ENCODE results near the gene KIAA0232.

Gene KIAA0232

DNA sequence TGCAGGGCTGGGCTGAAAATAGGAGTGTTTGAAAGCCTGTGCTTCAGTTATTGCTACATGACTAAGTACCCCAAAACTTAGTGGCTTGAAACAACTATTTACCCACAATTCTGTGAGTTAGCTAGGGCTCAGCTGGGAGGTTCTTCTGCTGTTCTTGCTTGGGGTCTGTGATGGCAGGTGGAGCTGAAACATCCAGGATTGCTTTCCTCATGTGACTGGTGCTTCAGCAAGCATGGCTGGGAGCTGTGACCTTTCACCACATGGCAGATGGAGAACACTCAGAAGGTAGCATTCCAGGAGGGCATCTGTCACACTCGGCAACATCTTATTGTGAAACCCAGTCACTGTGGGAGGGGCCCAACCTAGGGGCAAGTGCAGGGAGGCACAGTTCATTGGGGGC is 70.1 kb downstream of the KIAA0232 start:
- DNase-seq (ENCODE audit: low spot score) = no peak

DNA sequence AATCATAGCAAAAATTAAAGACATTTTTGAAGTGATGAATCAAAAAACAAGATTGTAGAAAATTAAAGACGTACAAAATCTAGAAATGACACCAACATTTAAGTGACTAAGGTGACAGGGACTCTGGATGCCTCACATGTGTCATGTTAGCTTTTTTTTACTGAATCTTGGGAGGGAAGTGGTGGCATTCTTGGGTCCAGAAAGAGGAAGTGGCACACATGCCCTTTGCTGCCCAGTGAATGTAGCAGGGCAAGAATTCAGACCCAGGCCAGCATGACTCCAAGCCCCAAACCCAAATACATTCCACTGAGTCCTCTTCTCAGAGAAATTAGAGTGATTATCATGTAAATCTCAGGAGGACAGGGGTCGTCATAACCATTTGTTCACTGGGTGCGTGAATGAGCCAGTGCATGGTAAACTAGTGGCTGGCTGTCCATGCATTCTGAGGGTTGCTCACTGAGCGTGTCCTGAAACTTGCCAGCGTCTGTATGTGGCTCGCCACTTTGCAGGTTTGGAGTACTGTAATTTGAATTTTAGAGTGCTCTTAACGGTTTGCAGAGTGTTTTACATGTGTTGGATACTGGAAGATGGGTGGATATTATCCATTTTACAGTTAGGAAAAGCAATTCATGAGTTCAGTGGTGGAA is 71.7 kb downstream of the KIAA0232 start:
- DNase-seq (ENCODE audit: low spot score) = no peak

DNA sequence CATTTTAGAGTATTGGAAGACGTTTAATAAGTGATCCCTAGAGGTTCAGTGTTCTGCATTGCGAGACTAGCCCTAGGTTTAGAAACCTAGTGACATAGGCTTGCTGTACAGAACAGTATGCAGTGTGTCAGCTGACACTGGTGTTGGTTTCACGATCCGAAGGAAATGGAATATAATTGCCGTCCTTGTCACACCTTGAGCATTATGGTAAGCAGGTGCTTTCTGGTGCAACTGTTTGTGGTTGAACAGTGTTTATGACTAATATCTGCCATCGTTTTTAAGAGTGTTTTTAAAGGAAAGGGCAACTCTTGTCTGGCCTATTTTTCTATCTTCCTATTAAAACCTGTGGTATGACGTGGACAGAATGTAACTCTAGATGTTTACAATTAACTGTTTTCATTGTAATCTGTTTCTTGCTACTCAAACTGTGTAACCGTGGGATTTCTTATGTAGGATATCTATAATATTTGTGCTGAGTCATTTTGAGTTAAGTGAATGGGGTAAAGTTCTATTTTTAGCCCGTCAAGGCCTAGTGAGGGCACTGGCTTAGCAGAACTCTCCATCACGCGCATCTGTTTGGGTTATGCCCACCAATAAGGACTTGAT is 73.3 kb downstream of the KIAA0232 start:
- DNase-seq (ENCODE audit: low spot score) = peak; percentile 61

DNA sequence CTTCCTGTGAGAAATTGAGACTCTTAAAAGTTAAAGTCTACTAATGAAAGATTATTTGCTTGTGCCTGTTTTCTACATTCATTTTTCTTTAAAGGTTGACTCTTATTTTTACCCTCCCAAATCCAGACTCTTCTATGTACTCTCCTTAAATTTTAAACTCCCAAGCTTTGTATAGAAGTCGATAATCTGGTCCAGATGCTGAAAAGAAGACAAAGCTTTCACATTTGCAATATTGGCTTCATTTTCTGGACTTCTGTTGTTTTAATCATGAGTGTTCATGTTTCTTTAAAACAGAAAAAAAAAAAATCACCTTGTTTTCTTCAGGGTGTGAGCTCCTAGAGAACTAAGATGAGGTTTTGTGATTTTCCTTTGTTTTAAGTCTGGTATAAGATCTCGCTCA is 73.9 kb downstream of the KIAA0232 start:
- no peak for DNase-seq (ENCODE audit: low spot score)

DNA sequence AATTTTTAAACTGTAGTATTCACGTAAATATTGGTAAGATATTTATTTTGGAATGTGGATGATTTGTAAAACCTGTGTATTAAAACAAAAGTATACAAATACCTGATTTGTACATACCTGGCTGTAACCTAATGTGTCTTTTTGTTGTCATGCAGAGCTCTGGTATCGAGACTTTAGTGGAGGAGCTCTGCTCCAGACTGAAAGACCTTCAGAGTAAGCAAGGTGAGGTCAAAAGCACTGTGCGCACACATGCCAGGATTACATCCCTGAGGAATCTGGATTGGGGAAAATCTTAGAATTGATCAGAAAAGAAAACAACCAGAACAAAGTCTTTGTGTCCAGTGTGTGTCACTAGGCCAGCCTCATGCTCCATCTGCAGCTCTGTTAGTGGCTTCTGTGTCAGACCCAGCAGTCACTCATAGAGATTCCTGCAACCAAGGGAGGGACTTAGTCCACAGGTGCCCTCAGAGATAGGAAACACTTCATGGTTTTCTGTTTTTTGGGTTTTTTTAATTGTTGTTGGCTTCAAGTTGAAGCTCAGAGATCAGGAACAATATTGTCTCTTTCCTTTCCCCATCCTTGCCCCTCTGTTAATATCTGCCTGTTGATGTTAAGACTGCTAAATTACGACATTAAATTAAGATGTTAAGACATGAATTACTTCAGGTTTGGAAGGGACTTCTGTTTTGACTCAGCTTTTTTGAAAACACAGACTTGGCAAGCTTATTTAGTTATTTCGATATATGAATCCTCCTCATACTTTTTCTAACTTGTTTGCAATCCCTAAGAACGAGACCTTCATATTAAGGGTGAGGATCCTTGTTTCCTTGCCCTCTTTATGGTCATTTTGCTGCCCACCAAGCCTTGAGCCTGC is 74.7 kb downstream of the KIAA0232 start:
- DNase-seq (ENCODE audit: low spot score) = no peak

DNA sequence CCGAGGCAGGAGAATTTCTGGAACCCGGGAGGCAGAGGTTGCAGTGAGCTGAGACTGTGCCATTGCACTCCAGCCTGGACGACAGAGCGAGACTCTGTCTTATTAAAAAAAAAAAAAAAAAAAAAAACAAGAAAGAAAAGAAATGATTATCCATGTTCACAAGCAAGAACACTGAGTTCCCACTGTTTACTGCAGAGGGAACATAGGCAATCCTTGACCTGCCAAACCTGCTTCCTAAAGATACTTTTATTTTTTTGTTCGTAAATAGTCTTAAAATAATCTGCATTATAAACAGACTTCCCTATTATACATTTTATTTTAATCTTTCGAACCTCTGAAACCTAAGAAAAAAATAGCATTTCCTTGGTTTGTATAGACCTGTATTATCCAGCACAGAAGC is 76.5 kb downstream of the KIAA0232 start:
- DNase-seq (ENCODE audit: low spot score) = no peak

DNA sequence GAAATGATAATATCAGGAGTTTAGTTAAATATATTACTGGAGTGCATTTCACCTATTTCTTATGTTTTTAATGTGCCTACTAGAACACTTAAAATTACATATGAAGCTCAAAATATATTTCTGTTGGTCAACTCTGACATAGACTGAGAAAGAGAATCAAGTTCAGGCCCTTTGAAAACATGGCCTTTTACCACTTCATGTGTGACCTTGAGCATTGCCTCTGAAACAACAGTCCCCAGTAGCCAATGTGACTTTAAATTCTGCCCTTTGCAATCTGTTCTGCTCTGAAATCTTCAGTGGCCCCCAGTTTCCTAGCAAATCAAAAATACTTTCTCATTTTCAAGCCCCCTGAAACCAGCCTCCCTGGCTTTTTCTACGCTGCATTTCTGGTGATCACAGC is 77.0 kb downstream of the KIAA0232 start:
- DNase-seq (ENCODE audit: low spot score) = no peak

DNA sequence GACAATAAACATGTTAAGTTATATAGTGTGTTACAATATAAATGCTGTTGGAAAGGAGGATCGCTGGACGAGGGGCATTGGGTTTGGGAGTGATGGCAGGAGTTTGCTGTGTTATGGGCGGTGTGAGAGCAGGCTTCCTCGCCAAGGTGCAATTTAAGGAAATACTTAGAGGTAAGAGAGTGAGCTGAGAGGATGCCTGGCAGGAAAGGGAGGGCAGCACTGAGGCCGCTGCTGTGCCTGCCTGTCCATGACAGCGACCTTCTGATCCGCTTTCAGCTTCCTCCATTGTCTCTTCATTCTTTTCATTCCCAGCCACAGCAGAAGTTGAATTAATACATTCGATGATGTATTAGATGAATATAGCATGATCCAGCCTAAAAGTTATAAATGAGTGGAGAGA is 85.9 kb downstream of the KIAA0232 start:
- DNase-seq (ENCODE audit: low spot score) = no peak

DNA sequence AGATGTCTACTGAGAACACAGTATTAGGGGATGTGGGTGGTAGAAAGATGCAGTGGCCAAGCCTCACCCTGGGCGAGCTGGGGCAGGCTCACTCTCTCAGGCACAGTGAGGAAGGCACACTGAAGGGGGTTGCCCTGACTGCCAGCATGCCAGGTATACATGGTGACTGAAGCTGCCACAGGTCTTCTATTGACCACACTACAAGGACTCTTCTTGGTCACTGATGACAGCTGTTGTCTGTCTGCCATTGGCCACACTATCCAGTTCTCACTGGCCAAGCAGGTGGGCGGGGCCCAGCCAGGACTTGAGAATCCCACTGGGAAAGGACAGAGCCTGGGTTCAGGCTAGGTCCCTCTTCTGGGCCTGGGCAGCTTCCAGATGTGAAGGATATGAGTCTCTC is 87.4 kb downstream of the KIAA0232 start:
- DNase-seq (ENCODE audit: low spot score) = no peak

DNA sequence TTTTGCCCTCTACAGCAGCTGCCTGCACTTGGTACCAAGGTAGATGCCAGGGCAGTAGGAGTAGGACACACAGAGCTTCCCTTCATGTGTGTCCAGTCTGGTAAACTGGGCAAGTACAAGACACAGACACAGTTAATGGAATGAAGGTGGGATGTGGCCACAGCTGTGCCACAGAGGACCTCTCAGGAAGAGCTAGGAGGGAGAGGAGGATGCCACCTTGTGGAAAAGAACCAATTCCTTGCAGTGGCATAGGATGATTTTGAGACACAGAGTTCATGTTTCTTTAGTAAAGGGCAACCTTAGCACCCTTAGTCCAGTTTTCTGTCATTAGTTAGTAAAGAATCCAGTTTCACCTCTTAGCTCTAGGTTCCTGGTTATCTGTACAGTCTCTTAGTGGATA is 90.8 kb downstream of the KIAA0232 start:
- peak; percentile 45 for DNase-seq (ENCODE audit: low spot score)

DNA sequence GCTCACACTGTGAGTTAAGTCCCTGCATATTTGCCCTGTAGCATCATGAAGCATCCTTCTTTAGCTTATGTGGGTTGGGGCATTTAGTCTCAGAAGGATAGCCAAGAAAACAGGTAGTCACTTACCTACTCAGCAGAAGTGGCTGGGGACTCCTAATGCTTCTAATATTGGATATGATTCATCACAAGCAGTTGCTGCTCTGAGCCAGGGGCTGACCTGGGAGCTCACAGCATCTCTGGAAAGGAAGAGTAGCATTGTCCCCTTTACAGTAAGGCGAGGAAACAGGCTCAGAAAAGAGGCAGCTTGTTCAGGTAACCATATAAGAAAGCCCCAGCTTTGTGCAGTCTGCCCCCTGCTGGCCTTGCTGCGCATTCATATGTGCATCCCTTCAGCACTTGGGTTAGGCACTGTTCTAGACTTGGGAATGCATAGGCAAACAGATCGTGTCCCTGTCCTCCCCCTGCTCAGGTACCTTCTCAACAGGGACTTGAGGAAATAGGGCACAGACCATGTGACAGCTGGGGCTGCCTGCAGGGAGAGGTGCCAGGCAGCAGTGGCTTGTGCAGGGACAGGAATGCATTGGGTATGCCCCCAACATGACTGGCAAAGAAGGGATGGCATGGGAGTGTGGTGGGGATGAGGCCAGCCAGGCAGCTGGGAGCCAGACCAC is 91.4 kb downstream of the KIAA0232 start:
- DNase-seq (ENCODE audit: low spot score) = peak; percentile 83

DNA sequence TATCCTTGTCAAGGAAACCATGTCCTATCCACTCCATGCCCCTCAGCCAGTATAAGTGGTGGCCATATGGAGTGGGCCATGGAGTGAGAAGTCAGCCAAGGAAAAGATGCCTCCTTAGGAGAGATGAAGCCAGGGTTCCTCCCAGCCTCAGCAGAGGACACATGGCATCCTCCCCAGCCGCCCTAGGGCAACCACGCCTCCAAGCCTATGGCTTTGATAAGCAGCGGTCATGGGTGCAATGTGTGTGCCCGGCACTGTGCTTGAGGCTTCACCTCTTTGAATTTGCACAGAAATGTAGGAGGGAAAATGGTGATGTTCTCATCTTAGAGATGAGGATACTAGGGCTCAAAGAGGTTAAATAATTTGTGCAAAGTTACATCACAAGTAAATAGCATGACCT is 92.5 kb downstream of the KIAA0232 start:
- DNase-seq (ENCODE audit: low spot score) = peak; percentile 65

DNA sequence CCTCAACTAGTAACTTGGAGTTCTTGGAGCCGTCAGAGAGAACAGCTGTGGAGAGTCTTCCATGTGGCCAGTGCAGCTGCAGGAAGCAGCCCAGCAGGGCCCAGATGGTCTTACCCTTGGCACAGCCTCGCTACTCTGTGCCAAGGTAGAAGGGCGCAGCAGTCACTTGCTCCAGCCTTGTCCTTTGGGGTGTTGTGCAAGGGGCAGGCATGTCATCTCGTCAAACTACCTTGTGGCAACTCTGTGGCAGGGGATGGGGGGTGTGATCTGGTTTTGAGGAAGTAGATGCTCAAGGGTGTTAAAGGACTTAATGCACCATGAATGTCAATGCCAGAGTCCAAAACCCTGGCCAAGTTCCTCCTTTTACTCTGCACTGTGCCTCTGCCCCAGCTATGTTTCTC is 92.9 kb downstream of the KIAA0232 start:
- DNase-seq (ENCODE audit: low spot score) = no peak

DNA sequence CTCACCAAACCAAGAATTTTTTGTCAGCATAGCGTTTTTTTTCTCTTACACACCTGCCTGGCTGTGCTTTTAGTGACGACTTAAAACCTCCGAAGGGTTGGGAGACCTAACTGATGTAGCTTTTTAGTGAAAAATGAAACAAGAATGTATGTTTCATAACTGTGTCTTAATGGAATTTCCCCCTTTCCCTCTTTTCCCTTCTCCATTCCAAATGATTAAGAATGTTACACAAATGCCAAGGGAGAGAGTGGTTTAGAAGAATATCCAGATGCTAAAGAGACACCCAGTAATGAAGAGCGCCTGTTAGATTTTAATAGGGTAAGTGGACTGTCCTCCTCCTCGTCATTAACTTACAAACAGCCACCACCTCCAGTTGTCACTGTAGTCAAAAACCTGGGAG is 93.9 kb downstream of the KIAA0232 start:
- no peak for DNase-seq (ENCODE audit: low spot score)

DNA sequence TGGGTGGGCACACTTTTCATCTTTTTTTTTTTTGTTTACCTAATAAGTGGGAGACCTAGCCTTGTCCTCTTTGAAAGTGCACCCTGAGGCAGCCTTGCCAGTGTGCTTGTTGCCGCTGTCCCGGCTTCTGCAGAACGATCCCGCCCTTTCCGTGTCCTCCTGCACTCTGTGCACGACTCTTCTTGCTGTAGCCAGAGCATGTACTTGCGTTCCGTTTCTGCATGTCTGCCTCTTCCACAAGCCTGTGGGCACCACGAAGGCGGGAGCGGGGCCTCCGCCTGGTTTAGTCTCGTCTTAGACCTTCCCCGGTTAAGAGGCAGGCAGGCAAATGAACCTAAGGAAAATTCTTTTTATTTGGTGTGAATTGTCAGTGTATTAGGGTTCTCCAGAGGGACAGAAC is 94.5 kb downstream of the KIAA0232 start:
- no peak for DNase-seq (ENCODE audit: low spot score)

DNA sequence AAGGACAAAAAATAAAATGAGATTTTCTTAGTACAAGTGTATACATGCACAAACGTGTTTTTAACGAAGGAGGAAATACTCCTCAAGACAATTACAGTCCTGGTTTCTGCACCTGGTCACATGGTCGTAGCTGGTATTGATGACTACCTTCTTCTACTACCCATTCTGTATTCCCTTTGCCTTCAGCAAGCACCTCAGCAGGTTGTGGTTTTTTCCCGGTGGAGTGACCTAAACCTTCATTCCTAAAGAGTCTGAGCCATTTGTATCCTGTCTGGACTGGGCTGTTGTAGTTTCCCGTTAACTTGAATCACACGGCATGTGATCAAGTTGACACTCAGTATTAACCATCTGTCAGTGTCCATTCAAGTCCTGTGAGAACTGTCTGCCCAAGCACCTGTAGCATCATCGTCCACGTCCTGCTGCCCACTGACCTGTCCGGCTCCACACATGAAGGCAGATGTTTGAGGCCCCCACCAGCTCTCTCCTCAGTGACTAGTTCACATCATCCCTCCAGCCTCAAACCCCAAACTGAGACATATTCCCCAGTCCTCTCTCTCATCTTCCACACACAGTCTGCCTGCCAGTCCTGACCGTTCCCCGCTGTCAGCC is 96.0 kb downstream of the KIAA0232 start:
- DNase-seq (ENCODE audit: low spot score) = no peak

DNA sequence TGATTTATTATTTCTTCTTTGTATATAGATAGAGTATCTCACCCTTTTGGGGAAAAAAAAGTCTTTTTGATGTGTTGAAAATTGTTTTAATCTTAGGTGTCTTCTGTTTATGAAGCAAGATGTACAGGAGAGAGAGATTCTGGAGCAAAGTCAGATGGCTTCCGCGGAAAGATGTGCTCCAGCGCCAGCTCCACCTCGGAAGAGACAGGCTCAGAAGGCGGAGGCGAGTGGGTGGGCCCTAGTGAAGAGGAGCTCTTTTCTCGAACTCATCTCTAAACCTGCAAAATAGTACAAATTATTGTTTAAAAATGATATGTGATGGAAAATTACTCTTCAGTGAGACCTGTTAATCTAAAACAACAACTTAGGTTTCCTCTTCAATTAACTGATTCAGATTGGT is 98.2 kb downstream of the KIAA0232 start:
- no peak for DNase-seq (ENCODE audit: low spot score)

DNA sequence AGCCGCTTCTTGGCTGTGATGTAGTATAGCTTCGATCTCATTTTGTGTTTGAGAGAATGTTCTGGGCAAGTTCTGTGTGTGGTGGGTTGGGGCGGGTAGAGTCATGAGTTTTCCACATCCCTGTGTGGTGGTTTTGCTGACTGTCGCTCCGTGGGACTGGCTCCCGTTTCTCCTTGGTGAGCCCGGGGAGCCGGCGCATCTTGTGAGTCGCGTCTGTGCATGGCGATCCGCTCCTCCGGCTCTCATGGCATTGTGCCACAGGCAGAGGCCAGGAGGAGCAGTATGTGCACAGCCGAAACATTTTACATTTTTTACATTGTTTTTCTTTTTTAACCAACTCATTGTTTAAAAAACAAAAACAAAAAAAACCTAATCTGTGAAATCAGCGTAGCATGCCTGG is 99.4 kb downstream of the KIAA0232 start:
- DNase-seq (ENCODE audit: low spot score) = no peak

DNA sequence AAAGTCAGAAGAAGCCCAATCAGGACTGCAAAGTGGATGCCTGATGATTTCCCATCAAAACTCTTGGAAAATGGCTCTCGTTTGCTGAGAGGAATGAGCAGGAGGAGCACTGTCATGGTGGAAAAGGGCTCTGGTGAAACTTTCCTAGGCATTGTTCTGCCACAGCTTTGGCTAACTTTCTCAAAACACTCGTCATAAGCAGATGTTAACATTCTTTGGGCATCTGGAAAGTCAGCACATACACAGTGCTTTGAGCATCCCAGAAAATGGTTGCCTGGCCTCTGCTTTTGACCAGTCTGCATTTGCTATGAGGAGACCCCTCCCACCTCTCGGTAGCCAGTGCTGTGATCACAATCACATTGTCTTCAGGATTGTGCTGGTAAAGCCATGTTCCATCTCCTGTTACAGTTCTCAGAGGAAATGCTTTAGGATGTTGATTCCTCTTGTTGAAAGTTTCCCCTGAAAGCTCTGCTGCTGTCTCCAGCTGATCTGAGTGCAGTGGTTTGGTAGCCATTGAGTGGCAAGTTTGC is 101.9 kb downstream of the KIAA0232 start:
- no peak for DNase-seq (ENCODE audit: low spot score)

DNA sequence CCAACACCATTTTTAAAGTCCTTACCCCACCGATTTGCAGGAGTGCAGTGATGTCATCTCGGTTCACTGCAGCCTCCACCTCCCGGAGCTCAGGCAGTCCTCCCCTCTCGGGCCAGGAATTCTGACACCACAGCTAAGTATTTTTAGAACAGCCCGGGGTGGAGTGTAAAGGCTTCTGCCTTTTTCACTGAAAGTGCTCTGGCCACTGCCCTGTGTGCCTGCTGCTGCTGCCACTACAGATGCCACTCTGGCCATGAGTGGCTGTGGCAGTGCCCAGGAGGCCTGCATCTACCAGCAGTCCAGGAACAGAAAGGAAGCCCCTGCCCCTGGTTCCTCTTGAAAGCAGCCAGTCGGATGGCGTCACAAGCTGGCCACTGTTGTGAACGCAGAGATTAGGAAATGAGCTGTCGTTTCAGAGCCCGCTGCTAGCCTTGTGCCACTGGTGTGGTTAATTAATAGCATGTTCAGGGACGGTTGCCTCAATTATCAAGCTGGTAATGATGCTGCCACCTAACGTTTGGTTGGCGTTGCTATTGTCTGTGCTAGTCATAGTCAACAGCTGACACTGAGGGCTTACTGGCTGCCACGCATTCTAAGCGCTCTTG is 103.5 kb downstream of the KIAA0232 start:
- DNase-seq (ENCODE audit: low spot score) = peak; percentile 74

DNA sequence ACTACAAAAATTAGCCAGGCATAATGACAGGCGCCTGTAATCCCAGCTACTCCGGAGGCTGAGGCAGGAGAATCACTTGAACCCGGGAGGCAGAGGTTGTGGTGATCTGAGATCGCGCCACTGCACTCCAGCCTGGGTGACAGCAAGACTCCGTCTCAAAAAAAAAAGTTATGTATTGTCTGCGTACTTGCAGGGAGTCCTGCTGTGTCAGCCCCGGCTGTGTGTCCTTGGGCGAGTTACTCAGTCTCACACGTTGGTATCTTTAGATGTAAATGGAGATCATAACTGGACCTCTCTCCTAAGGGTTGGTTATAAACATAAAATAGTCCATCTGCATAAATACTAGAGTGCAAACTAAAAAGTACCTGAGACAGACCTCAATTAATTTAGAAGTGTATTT is 104.4 kb downstream of the KIAA0232 start:
- DNase-seq (ENCODE audit: low spot score) = no peak

Data from hematopoietic multipotent progenitor cell treated with erythropoietin and hydrocortisone succinate and interleukin-3 and kit ligand, for 15 days (in vitro differentiated cells).